ENCODE data around the gene RPS16. TPM values are rescaled to one million over a fixed set of nuclear protein-coding genes. Genes with fewer than 3 reads are reported as not detected.

Gene RPS16
- total RNA-seq, 1 donor from 2014 or later = 1,329 TPM

DNA sequence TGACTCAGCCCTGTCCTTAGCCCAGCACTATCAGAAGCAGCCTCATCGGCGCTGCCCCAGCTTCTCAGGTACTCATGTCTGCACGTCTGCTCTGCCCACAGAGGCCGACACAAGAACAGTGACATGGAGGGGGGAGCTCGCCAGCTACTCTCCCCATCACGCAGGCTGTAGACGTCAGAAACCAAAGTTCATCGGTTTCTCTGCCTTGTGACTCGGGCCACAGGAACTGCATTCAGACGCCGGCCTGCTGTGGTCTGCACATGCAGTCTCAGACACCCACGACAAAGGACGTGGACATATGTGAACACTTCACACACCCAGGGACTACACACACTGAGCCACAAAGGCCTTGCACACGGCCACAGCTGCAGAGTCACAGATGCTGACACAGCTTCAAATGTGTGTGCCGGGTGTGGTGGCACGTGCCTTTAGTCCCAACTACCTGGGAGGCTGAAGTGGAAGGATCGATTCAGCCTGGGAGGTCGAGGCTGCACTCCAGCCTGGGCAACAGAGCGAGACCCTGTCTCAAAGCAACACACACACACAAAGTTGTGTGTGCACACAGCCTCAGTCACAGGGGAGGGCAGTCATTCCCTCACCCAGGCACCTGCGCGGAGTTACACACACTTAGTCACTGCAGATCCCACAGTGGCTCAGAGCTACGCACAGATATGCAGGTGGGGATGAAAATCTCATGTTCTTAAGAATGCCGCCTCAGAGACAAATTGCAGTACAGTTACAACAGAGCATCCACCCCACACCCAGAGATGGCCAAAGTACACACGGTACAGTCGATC lies 34.0 kb downstream of the RPS16 start:
- FAIRE-seq (no peak), DNase-seq (ENCODE audit: low read depth) (peak; percentile 85)
- H3K4me2 ChIP-seq (ENCODE audit: low read length) = peak overlapping the region; percentile 94
- H3K4me3 Mint-ChIP-seq (ENCODE audit: unreplicated experiment) = peak overlapping the region; percentile 75
- H3K27ac ChIP-seq (ENCODE audit: low read depth, low read length) = peak overlapping the region; percentile 97
- H3K4me3 ChIP-seq (ENCODE audit: insufficient read depth, low read depth, low read length) = peak overlapping the region; percentile 48
- H2AFZ ChIP-seq (ENCODE audit: low read depth, low read length) = peak overlapping the region; percentile 11
- H3K4me1 ChIP-seq (ENCODE audit: insufficient read depth, low read length) = peaks cover 49% of the 10 kb centered on the region
- peak overlapping the region; percentile 96 for H3K9ac ChIP-seq (ENCODE audit: low read length)
- H3K79me2 ChIP-seq (ENCODE audit: insufficient read depth, low read length) = peaks cover under 1% of the 10 kb centered on the region
- no peaks in the 10 kb centered on the region for H3K9me3 Mint-ChIP-seq (ENCODE audit: unreplicated experiment)
- no peaks in the 10 kb centered on the region for H4K20me1 ChIP-seq (ENCODE audit: insufficient read depth, low read length)
- peak overlapping the region; percentile 95 for H3K27ac Mint-ChIP-seq (ENCODE audit: unreplicated experiment)
- H3K36me3 Mint-ChIP-seq (ENCODE audit: low read depth, unreplicated experiment) = peaks cover 2% of the 10 kb centered on the region
- H3K36me3 ChIP-seq (ENCODE audit: insufficient read depth, low read length) = no peaks in the 10 kb centered on the region
- H3K27me3 Mint-ChIP-seq (ENCODE audit: low read depth, unreplicated experiment) = no peaks in the 10 kb centered on the region
- H3K27me3 ChIP-seq (ENCODE audit: insufficient read depth, low read length) = no peaks in the 10 kb centered on the region
- peaks cover 26% of the 10 kb centered on the region for H3K4me1 Mint-ChIP-seq (ENCODE audit: low read depth, unreplicated experiment)
- no peaks in the 10 kb centered on the region for H3K9me3 ChIP-seq (ENCODE audit: insufficient read depth, low read depth, low read length)
- TF ChIP-seq, protein P1, sequence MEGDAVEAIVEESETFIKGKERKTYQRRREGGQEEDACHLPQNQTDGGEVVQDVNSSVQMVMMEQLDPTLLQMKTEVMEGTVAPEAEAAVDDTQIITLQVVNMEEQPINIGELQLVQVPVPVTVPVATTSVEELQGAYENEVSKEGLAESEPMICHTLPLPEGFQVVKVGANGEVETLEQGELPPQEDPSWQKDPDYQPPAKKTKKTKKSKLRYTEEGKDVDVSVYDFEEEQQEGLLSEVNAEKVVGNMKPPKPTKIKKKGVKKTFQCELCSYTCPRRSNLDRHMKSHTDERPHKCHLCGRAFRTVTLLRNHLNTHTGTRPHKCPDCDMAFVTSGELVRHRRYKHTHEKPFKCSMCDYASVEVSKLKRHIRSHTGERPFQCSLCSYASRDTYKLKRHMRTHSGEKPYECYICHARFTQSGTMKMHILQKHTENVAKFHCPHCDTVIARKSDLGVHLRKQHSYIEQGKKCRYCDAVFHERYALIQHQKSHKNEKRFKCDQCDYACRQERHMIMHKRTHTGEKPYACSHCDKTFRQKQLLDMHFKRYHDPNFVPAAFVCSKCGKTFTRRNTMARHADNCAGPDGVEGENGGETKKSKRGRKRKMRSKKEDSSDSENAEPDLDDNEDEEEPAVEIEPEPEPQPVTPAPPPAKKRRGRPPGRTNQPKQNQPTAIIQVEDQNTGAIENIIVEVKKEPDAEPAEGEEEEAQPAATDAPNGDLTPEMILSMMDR (IDR thresholded peaks at IDR 0.05; ENCODE audit: insufficient read depth, low read depth, low read length) = no peak
- no peak for TF ChIP-seq EZH2 (IDR thresholded peaks at IDR 0.05; ENCODE audit: insufficient read depth, low read length)

DNA sequence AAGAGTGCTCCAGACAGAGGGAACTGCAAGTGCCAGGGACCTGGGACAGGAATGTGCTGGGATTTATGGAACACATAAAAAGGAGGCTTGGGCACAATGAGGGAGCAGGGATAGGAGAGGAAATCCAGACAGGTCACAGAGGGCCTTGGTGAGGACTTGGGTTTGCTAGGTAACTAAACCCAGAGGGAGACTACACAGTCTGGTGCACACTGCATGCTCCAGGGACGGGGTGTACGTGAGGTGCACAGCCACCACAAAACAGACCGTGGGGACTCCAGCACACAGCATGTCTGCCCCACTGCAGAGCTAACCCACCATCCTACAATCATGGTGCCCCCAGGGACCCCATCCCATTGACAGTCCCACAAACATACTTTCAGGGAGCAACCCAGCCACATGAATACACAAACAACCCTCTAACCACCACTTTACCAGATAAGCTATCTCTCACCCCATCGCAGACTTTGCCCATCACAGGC lies 34.6 kb downstream of the RPS16 start:
- Histone ChIP-seq H3K9me3 (ENCODE audit: insufficient read depth, low read depth, low read length) (no peaks in the 10 kb centered on the region), H3K9ac (ENCODE audit: low read length) (peak overlapping the region; percentile 96), H3K27ac (ENCODE audit: low read depth, low read length) (peak overlapping the region; percentile 97), H3K4me1 (ENCODE audit: insufficient read depth, low read length) (peaks cover 47% of the 10 kb centered on the region), H3K4me2 (ENCODE audit: low read length) (peak overlapping the region; percentile 94), H2AFZ (ENCODE audit: low read depth, low read length) (no peak overlapping the region), H3K79me2 (ENCODE audit: insufficient read depth, low read length) (no peaks in the 10 kb centered on the region), H3K27me3 (ENCODE audit: insufficient read depth, low read length) (no peaks in the 10 kb centered on the region), H4K20me1 (ENCODE audit: insufficient read depth, low read length) (no peaks in the 10 kb centered on the region), H3K4me3 (ENCODE audit: insufficient read depth, low read depth, low read length) (no peak overlapping the region), H3K36me3 (ENCODE audit: insufficient read depth, low read length) (no peaks in the 10 kb centered on the region)
- Mint-ChIP-seq H3K36me3 (ENCODE audit: low read depth, unreplicated experiment) (peaks cover 2% of the 10 kb centered on the region), H3K9me3 (ENCODE audit: unreplicated experiment) (no peaks in the 10 kb centered on the region), H3K4me1 (ENCODE audit: low read depth, unreplicated experiment) (peaks cover 24% of the 10 kb centered on the region), H3K27ac (ENCODE audit: unreplicated experiment) (peak overlapping the region; percentile 95), H3K4me3 (ENCODE audit: unreplicated experiment) (peak overlapping the region; percentile 15), H3K27me3 (ENCODE audit: low read depth, unreplicated experiment) (no peaks in the 10 kb centered on the region)
- DNase-seq (ENCODE audit: low read depth) (no peak), FAIRE-seq (no peak)
- no peak for TF ChIP-seq EZH2 (IDR thresholded peaks at IDR 0.05; ENCODE audit: insufficient read depth, low read length)
- TF ChIP-seq, protein P1 (IDR thresholded peaks at IDR 0.05; ENCODE audit: insufficient read depth, low read depth, low read length) = no peak

GRCh38 chr19:39400061-39400460 lies 35.7 kb downstream of the RPS16 start:
- H4K20me1 ChIP-seq (ENCODE audit: insufficient read depth, low read length) = no peaks in the 10 kb centered on the region
- FAIRE-seq = no peak
- no peak overlapping the region for H3K27ac Mint-ChIP-seq (ENCODE audit: unreplicated experiment)

More at GRCh38 chr19:39400061-39400460, 35.7 kb downstream of the RPS16 start:
- Mint-ChIP-seq H3K4me3 (ENCODE audit: unreplicated experiment) (no peak overlapping the region), H3K27me3 (ENCODE audit: low read depth, unreplicated experiment) (no peaks in the 10 kb centered on the region), H3K4me1 (ENCODE audit: low read depth, unreplicated experiment) (peaks cover 24% of the 10 kb centered on the region), H3K9me3 (ENCODE audit: unreplicated experiment) (no peaks in the 10 kb centered on the region), H3K36me3 (ENCODE audit: low read depth, unreplicated experiment) (peaks cover 2% of the 10 kb centered on the region)
- TF ChIP-seq EZH2 (IDR thresholded peaks at IDR 0.05; ENCODE audit: insufficient read depth, low read length) = no peak
- TF ChIP-seq, protein P1 (IDR thresholded peaks at IDR 0.05; ENCODE audit: insufficient read depth, low read depth, low read length) = no peak
- Histone ChIP-seq H3K9ac (ENCODE audit: low read length) (no peak overlapping the region), H3K27ac (ENCODE audit: low read depth, low read length) (no peak overlapping the region), H3K4me3 (ENCODE audit: insufficient read depth, low read depth, low read length) (no peak overlapping the region), H3K4me2 (ENCODE audit: low read length) (no peak overlapping the region), H2AFZ (ENCODE audit: low read depth, low read length) (no peak overlapping the region), H3K4me1 (ENCODE audit: insufficient read depth, low read length) (peaks cover 45% of the 10 kb centered on the region), H3K27me3 (ENCODE audit: insufficient read depth, low read length) (no peaks in the 10 kb centered on the region), H3K79me2 (ENCODE audit: insufficient read depth, low read length) (peaks cover 3% of the 10 kb centered on the region), H3K36me3 (ENCODE audit: insufficient read depth, low read length) (peaks cover 3% of the 10 kb centered on the region), H3K9me3 (ENCODE audit: insufficient read depth, low read depth, low read length) (no peaks in the 10 kb centered on the region)
- no peak for DNase-seq (ENCODE audit: low read depth)
